Measurements from ENCODE around the gene ZNF362. TPM values are rescaled to one million over a fixed set of nuclear protein-coding genes. Genes with fewer than 3 reads are reported as not detected.

ZNF362 gene
- total and polyA plus RNA-seq, 2 of the 13 experiments (the other 11 are each of a cell fraction or from before 2014, with no cell fraction given), result 8.3 to 14.2 TPM

- TF ChIP-seq ZSCAN5A (CRISPR knock-in tag; IDR thresholded peaks at IDR 0.05; ENCODE audit: borderline replicate concordance) (no peak), SMAD3 (CRISPR knock-in tag; IDR thresholded peaks at IDR 0.05) (no peak), ZNF225 (CRISPR knock-in tag; IDR thresholded peaks at IDR 0.05) (no peak), ZNF598 (CRISPR knock-in tag; IDR thresholded peaks at IDR 0.05; ENCODE audit: borderline replicate concordance) (no peak), AGO1 (IDR thresholded peaks at IDR 0.05; ENCODE audit: low read depth, low read length, poor library complexity, severe bottlenecking) (no peak), YY1 (IDR thresholded peaks at IDR 0.05; ENCODE audit: insufficient read depth, insufficient replicate concordance, low read depth, low read length) (no peak), ZNF788 (CRISPR knock-in tag; IDR thresholded peaks at IDR 0.05; ENCODE audit: borderline replicate concordance) (no peak), MXD3 (CRISPR knock-in tag; IDR thresholded peaks at IDR 0.05) (no peak), ZNF143 (CRISPR knock-in tag; IDR thresholded peaks at IDR 0.05) (no peak)
Observed at GRCh38 chr1:33292726-33293340, 36.5 kb downstream of the ZNF362 start (continued).

All from HepG2 (cell line).